ENCODE data around the gene TUSC2.
A peak's percentile ranks its signal among the peaks of the same experiment; 100 is the strongest.

TUSC2 gene

GRCh38 chr3:50371133-50371685, 43.2 kb upstream of the TUSC2 start:
- CTCF ChIA-PET = no interaction called here
- DNase-seq (ENCODE audit: extremely low spot score) = no peak
- POLR2A ChIA-PET = interaction anchor here (1.0 kb wide), 1 partner anchor 52 kb away, joined by 3 read pairs; no protein-coding TSS in a partner anchor
- TF ChIP-seq CTCF (IDR thresholded peaks at IDR 0.05; ENCODE audit: control extremely low read depth, extremely low read depth, low read depth, missing control alignments) = no peak

GRCh38 chr3:50370594-50370993, 42.6 kb upstream of the TUSC2 start:
- peak; percentile 0 for TF ChIP-seq CTCF (IDR thresholded peaks at IDR 0.05; ENCODE audit: control extremely low read depth, extremely low read depth, low read depth, missing control alignments)
- ChIA-PET CTCF (interaction anchor here (0.7 kb wide), 1 partner anchor 172 kb away, joined by 5 read pairs; no protein-coding TSS in a partner anchor), POLR2A (interaction anchor here (1.0 kb wide), 1 partner anchor 53 kb away, joined by 3 read pairs; no protein-coding TSS in a partner anchor)
- no peak for DNase-seq (ENCODE audit: extremely low spot score)

- no peak for DNase-seq (ENCODE audit: extremely low spot score)
- TF ChIP-seq CTCF (IDR thresholded peaks at IDR 0.05; ENCODE audit: control extremely low read depth, extremely low read depth, low read depth, missing control alignments) = no peak
- ChIA-PET CTCF (interaction anchor here (0.6 kb wide), 1 partner anchor 9 kb away, joined by 3 read pairs; the partner anchor contains the start of gene TMEM115), POLR2A (no interaction called here)
Measured at GRCh38 chr3:50369012-50369670, 41.1 kb upstream of the TUSC2 start.

- ChIA-PET CTCF (interaction anchor here (0.6 to 1.4 kb wide), 2 partner anchors 174 to 177 kb away, joined by 3 to 8 read pairs; no protein-coding TSS in a partner anchor), POLR2A (no interaction called here)
- no peak for TF ChIP-seq CTCF (IDR thresholded peaks at IDR 0.05; ENCODE audit: control extremely low read depth, extremely low read depth, low read depth, missing control alignments)
- DNase-seq (ENCODE audit: extremely low spot score) = no peak
Measured at GRCh38 chr3:50365842-50366220, 37.8 kb upstream of the TUSC2 start.

GRCh38 chr3:50365080-50365841, 37.2 kb upstream of the TUSC2 start:
- CTCF ChIA-PET = interaction anchor here (0.6 to 1.4 kb wide), 2 partner anchors 173 to 177 kb away, joined by 3 to 8 read pairs; no protein-coding TSS in a partner anchor
- peak; percentile 5 for TF ChIP-seq CTCF (IDR thresholded peaks at IDR 0.05; ENCODE audit: control extremely low read depth, extremely low read depth, low read depth, missing control alignments)
- peak; percentile 96 for DNase-seq (ENCODE audit: extremely low spot score)
- POLR2A ChIA-PET = no interaction called here

GRCh38 chr3:50364573-50365079, 36.6 kb upstream of the TUSC2 start:
- no peak for DNase-seq (ENCODE audit: extremely low spot score)

More at GRCh38 chr3:50364573-50365079, 36.6 kb upstream of the TUSC2 start:
- POLR2A ChIA-PET = no interaction called here
- TF ChIP-seq CTCF (IDR thresholded peaks at IDR 0.05; ENCODE audit: control extremely low read depth, extremely low read depth, low read depth, missing control alignments) = no peak
- CTCF ChIA-PET = interaction anchor here (1.4 to 1.9 kb wide), 2 partner anchors 16 to 178 kb away, joined by 8 to 10 read pairs; partner anchors contain the start of genes CYB561D2 and NPRL2
